Activated CD8-positive, alpha-beta memory T cell treated with anti-CD3 and anti-CD28 coated beads for 48 hours (primary cell): Measurements from ENCODE around the gene SLC33A1.
"Not testable (repeated sequence)": the region's sequence is repeated elsewhere in the genome, so short reads cannot be mapped to it uniquely, and the experiment has no call there.

Source experiments
- DNase-seq, 3 experiments: peaks; one replicate each; pipeline ENCODE4 v3.0.0-alpha.2; 2020; ENCODE audit warnings: low read depth in 2 of 3, low spot score in 2 of 3

The SLC33A1 gene

DNA sequence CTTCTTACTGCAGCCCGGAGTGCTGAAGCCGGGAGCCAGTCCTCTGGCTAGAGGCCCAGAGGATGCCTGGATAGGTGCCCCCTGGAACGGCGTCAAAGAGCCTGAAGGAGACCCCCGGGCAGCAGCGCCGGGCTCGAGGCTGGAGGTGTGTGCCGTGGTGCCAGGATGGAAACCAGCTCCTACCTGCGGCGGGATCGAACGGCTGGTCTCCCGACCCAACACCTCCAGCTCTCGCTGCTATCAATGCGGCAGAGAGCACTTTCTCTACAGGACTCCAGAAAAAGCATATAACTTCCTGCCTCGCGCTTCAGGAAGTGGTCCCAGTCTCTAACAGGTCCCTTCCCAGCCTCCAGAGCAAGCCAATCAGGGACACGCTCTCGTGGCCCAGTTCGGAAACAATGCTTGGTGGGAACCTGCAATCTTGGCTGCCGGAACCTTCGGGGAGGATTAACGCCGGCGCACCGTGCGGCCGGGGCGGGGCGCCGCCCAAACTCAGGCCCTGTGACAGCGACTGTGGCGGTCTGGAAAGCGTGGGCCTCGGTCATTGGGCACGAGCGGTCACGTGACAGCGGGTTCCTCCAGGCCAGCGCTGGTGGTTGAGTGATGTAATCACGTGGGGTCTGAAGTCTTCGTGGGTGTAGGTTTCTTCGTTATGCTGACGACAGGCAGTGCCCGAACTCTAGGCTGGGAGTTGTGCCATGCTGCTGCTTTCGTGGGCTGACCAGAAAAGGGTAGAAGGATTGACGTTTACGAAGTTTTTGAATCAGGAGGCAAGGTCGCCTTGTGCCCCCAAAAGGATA is at the start of gene SLC33A1:
Gene SLC33A1 (minus strand): TSS at position 287 of the 800 bp plus-strand sequence. CDS start 430 bp downstream, outside the sequence.
- peak; percentile 93 to 99 (median 96) for DNase-seq

DNA sequence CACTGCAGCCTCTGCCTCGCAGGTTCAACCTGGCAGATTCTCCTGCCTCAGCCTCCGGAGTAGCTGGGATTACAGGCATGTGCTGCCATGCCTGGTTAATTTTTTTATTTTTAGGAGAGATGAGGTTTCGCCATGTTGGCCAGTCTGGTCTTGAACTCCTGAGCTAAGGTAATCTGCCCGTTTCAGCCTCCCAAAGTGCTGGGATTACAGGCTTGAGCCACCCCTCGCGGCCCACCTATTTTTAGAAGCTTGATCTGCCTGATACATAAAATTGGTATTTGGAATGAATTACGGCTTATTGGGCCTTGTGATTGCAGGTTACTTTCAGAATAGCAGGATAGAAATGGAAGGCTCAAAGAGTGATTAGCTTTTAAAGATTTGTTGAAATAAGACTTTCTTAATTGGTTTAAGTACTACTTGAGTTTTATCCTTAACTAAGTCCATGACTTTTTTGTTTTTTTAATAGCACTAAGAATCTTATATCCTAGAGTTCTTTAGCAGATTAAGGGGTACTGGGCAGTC is 41.2 kb upstream of the SLC33A1 start:
- DNase-seq, result no peak

DNA sequence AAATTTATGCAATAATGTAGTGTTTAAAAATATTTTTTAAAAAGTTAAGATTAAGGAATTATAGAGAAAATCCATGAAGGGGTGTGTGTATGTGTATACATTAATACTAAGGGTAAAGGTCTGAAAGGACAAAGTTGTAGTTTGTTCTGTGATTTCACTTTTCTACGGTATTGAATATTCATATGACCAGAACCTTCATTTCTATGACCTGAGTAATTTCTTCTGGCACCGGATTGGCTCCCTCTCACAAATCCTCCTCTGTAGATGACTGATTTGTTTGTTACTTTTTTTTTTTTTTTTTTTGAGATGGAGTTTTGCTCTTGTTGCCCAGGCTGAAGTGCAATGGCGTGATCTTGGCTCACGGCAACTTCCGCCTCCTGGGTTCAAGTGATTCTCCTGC is 37.1 kb upstream of the SLC33A1 start:
- no peak for DNase-seq

DNA sequence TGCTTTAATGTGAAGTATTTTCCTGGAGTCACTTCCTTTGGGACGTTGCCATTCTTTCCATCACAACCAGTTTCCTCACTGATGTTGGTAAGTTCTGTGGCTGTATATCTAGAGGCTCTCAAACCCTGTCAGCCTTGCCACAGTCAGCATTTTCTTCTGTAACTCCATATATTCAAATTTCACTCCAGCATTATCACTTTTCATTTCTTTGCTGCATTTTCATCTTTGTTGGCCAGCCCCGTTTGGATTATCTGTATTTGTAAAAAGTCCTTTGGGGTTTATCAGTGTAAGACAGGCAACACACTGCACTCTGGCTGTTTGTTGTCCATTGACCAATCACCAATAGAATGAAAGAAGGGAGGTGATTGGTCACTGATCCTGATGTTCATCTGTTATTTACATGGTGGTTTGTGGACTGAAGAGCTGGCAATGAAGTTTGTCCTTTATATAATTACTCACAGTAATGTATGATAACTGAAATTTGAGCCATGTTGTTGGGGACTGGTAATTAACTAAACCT is 36.5 kb upstream of the SLC33A1 start:
- DNase-seq, result no peak

DNA sequence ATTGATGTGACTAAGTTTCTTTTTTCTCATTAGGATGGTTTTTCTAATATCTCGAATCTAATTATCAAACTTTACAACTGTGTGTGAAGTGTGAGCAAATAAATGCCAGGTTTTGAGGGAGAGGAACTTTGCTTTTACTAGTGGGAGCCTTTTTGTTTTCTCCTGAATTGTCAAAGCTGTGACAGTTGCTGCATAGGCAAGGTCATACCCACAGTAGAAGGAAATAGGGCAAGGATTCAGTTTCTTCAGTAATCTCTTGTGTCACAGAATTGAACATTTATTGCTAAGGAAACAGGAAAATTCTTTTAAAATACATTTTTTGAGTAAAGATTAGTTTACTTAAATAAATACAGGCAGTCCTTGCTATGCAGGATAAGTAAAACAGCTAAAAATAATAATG is 35.7 kb upstream of the SLC33A1 start:
- no peak for DNase-seq

DNA sequence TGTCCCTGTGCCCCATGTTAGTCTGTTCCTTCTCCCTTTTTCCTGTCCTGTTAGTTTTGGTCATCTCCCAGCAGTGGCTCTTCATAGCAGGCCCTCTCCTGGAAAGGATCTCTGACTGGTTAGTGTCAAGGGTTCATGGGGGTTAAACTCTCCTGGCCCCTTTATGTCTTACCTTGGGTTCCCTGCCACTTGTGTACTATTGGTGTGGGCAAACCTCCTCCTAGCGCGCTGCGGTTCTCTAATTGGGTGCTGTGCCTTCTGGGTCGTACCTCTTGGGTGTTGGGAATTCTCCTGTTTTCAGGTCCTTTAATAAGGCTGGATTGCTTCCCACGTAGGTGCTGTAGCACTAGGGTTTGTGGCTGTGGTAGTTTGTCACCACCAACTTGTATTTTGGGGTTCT is 35.0 kb upstream of the SLC33A1 start:
- DNase-seq, result no peak

DNA sequence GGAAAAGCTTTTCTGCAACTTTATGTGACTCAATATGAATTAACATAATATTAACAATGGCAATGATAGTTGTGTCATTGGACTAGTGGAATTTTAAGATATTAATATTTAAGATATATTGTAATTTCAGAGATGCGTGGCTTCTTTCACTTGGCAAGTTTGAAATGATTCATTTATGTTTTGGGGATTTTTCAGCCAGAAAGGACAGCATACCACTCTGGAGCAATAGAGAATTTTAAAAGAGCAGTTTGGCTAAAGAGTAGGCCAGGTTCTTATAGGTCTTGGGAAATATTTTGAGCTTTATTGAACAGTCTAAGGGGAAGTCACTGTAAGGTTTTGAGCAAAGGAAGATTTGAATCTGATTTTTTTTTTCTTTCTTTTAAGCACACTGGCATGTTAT is 32.7 kb upstream of the SLC33A1 start:
- DNase-seq, result no peak

DNA sequence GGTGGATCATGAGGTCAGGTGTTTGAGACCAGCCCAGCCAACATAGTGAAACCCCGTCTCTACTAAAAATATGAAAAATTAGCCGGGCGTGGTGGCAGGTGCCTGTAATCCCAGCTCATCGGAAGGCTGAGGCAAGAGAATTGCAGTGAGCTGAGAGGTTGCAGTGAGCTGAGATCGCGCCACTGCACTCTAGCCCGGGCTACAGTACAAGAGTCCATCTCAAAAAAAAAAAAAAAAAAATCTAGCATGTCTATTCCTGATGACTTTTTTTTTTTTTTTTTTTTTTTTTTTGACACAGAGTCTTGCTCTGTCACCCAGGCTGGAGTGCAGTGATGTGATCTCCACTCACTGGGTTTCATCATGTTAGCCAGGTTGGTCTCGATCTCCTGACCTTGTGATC is 32.1 kb upstream of the SLC33A1 start:
- not testable (repeated sequence) for DNase-seq

DNA sequence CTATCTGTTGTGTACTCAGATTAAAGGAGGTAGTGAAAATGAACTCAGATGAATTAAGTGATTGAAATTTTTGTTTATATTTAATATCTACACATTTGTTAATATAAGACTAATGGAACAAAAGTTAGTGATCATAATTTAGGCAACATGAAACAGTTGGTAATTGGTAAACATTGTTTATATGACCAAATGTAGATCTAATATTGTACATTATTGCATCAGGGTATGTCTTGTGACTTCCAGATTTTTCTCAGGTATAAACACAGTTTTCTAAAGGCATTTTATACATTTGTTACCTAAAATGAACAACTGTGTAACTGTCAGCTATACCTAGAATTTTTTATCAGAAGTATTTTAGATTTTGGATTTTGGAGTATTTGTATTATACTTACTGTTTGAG is 31.1 kb upstream of the SLC33A1 start:
- no peak for DNase-seq

DNA sequence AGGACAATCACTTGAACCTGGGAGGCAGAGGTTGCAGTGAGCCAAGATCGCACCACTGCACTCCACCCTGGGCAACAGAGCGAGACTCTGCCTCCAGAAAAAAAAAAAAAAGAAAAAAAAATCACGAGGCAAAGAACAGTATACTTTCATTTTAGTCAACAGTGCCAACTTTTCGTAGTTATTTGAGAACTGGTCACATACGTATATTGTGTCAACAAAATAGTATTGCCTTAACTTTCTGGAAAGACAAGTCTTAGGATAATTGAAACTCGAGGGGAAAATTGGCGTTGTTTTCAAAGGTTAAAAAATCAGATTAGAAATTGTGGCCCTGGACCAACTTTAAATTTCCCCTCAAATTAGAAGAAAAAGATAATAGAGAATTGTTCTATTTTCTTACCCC is 30.1 kb upstream of the SLC33A1 start:
- no peak for DNase-seq

DNA sequence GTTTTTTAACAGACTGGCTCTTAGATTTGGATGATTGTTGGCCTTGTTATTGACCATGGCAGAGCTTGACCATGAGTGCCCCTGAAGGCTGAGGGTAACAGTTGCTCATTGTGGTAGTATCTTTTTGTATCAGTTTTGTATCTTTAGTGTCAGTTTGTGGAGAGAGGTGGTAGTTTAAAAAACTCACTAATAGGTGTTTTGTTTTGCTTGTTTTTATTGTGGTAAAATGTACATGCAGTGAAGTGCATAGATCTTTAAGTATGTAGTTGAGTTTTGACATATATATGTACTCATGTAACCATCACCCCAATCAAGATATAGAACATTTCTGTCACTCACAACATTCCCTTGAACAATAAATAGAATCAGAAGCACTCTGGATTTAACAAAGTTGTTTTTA is 26.1 kb upstream of the SLC33A1 start:
- no peak for DNase-seq

DNA sequence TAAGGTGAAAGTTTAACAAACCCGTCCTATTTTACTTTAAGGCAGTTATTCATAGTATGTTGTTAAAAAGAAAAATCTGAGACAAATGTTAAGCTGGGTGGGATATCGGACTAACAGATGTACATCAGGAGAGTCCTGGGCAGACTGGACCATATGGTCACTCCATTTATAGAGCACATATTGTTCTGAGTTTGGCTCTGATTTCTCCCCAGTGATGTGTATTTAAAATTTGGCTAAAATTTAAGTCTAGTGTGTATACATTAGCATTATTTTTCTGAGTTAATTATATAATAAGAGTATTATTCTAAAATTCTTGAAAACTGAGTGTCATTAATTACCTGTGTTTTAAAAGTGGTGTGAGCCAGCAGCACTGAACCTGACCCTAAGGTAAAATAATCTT is 22.3 kb upstream of the SLC33A1 start:
- DNase-seq, result no peak

DNA sequence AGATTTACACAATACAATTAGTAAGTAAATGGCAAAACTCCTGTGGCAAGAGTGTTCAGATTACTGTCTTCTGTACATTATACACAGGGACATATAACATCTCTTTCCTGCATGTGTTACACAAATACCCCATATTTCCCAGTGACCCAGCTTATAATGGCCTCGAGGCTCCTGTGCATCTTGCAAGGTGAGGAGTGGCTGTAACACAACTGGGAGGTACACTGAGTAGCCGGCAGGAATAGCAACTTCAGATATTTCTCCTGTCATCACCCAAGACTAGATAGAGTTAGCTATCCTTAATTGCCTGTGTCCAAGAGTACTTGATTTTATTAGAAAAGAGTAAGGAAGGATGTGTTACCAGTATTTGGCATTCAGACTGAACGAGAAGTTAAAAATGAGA is 21.8 kb upstream of the SLC33A1 start:
- no peak for DNase-seq

DNA sequence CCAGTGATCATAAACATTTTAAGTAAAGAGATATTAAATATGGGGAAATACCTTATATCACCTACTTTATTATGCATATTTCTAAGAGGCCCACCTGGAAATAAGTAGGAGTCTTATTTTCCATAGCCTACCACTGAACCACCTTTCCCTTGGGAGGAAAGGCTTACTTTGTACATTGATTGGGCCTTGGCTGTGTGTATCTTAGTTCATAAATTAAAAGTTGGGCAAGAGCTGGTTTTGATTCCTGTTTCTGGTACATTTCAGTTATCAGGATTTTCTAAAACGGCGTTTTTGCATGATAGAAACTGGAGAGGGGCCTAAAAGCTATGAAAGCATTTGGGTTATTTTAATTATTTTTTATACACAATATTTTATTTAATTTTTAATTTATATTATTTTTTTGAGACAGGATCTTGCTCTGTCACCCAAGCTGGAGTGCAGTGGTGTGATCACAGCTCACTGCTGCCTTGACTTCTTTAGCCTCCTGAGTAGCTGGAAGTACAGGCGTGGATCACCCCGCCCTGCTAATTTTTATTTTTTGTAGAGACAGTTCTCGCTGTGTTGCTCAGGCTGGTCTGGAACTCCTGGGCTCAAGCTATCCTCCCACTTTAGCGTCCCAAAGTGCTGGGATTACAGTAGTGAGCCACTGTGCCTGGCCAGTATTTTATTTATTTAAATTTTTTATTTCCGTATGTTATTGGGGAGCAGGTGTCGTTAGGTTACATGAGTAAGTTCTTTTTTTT is 18.8 kb upstream of the SLC33A1 start:
- DNase-seq, result no peak

DNA sequence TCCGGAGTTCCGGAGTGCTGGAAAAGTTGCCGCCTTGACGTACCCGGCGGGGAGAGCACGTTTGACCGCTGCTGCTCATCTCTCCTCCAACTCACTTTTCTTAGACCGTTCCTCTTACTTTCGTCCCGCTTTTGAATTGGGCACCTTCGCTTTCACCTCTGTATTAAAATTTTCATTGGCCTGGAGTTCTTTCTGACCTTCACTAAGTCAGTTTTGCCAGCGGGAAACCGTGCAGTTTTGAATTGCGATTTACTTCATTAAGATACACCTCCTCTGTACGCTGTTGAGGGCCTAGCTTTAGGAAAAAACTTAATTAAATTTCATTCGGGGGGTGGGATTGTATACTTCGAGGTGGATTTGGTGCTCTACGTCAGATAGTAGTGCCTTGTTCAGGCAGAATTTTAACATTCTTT is 17.5 kb upstream of the SLC33A1 start:
- no peak for DNase-seq

DNA sequence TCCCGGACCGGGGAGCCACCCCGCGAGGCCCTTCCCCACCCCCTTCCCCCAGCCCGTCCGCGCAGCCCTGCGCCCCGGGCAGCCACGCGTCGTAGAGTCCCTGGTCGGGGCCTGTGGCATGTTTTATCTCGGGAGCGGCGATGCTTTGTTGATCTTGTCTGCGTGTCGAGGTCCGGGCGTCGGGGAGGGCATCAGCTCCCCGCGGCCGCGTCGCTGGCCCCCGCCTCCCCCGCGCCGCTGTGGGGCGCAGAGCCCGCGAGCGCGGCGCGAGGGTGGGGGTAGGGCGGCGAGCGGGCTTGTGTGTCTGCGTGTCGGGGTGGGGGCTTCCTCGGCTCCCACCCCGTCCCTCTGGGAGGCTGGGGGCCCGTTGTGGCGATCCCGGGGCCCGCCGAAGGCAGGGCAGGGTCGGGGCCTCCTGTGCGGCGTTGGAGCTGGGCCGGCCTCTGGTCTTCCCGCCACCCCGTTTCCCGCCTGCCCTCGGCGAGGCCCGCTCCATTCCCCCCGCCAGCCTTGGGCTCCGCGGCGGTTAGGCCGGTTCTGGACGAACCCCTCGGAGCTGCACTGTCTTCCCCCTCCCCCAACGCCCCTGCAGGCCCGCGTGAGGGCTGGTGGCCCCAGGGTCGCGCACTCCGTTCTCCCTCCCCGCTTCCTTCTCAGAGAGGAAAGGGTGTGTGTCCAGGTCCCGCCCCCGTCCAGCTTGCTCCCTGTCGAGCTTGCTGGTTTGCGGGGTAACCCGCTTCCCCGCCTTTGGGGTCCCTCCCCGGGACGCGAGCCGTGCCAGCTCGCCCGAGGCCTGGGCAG is 16.9 kb upstream of the SLC33A1 start:
- DNase-seq, result peak; percentile 9 to 48 (median 40)

DNA sequence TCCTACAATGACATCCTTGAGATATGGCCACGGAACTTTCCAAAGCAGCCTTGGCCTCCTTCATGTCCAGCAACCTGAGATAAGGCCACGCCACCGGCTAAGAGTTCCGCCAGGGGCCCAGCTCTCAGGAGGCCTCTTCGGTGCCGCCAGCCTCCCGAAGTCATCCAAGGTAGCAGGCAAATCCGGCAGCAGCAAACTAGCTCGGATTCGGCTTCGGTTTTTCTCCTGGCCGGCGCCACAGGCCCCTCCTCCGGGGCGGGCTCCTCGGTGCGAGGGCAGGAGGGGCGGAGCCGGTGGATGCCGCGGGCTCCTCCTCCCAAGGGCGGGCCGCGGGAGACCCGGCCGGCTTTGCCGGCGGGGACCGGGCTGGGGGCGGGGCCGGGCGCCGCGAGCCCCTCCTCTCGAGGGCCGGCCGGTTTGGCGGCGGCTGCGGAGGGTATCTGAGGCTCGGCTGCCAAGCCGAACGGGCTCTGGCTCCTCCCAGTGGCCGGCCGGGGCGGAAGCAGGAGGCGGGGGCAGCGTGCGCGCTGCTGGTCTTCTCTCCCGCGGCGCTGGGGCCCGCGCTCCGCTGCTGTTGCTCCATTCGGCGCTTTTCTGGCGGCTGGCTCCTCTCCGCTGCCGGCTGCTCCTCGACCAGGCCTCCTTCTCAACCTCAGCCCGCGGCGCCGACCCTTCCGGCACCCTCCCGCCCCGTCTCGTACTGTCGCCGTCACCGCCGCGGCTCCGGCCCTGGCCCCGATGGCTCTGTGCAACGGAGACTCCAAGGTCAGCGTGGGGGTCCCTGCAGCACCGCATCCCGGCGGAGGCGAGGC is 16.1 kb upstream of the SLC33A1 start, which contains the start of gene GMPS:
Gene GMPS (plus strand): TSS at position 518 of the 812 bp plus-strand sequence. CDS start 221 bp downstream, at position 739.
- DNase-seq, result peak; percentile 71 to 96 (median 82)

DNA sequence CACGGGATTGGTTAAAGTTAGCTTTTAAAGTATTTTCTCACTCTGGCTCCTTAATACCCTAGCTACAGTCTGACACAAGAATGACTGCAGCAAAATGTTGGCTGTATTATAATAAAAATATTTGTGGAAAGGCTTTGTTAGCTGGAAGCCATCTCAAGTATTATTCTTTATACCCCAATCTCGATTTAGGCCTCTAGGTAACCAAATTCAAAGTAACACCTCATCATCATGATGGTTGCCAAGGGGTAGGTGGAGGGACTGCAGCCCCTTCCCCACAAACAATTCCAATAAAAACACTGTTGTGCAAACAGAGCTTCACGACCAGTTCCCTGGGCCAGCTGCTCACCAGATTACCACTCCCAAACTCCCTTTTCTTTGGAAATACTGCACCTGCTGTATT is 15.5 kb upstream of the SLC33A1 start:
- DNase-seq, result no peak

DNA sequence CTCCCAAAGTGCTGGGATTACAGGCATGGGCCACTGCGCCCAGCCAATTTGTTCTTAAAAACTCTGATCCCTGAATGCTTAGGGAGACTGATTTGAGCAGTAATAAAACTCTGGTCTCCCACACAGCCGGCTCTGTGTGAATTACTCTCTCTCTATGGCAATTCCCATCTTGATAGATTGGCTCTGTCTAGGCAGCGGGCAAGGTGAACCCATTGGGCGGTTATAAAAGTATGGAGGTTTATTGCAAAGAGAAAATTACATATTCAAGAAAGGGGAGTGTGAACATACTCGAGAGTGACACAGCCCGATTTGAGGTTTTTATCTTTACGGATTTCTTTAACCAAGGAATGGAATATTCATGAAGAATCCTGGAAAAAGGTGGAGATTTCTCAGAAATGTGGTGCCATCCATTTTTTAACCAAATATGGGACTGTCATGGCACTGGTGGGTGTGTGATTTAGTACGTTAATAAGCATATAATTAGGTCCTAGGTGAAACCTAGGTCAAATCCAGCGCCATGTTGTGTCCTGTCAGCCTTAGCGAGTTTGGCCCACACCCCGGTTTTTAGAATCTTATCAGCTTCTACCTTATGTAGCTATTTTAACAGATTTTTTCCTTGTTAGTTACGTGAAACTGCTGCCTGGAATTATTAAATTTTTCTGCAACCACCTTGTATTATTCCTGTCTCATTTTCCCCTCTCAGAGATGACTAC is 9.0 kb upstream of the SLC33A1 start:
- no peak for DNase-seq
